OCI-LY7 (cell line): ENCODE measurements around the gene GPLD1.

ENCODE experiments used
- CTCF ChIP-seq: fragments of 200-600 bp; sonication (generic); conservative IDR thresholded peaks from 2 replicates; pipeline ENCODE4 v1.5.1; 2014; ENCODE audit warnings: mild to moderate bottlenecking, antibody characterized with exemption, low read length, moderate library complexity, mixed read lengths
- EZH2phosphoT487 ChIP-seq: fragments of 200-600 bp; sonication (generic); IDR thresholded peaks from 2 replicates; pipeline ENCODE4 v1.6.1; 2018; ENCODE audit warnings: low read depth, borderline replicate concordance, mild to moderate bottlenecking, mixed run types, antibody characterized with exemption, low read length, moderate library complexity, mixed read lengths

- TF ChIP-seq CTCF (no peak), EZH2phosphoT487 (no peak)
Observed at GRCh38 chr6:24401458-24401857, 87.9 kb downstream of the GPLD1 start.
